ENCODE measurements around the gene SS18L1. TPM values are rescaled to one million over a fixed set of nuclear protein-coding genes. Genes with fewer than 3 reads are reported as not detected.

The SS18L1 gene
- total and polyA plus RNA-seq, 10 donors = 6.7 to 18.6 (median 13.9) TPM

- Histone ChIP-seq H3K27me3 (replicated peaks in 1 of 7) (no peaks in the 10 kb centered on the region), H3K36me3 (peaks cover 0 to 82% (median 50%) of the 10 kb centered on the region in 6 donors), H3K27ac (no peak overlapping the region), H3K4me1 (peaks cover 0 to 4% (median 0%) of the 10 kb centered on the region in 6 donors), H3K4me3 (no peak overlapping the region), H3K9me3 (no peaks in the 10 kb centered on the region)
- DNase-seq = peak; percentile 59
- TF ChIP-seq POLR2A (IDR thresholded peaks at IDR 0.05) (no peak), POLR2AphosphoS5 (IDR thresholded peaks at IDR 0.05) (no peak), CTCF (IDR thresholded peaks at IDR 0.05 in 8 of 11, conservative IDR thresholded peaks at IDR 0.05 in 3 of 11) (no peak)
- 94 to 99% (median 96%) methylated on average over 8 to 9 of the region's 9 CpGs for WGBS, 5 donors
- intact Hi-C loops (cut with DNase I; ENCODE audit: low total_unique reads) = no loop called here
Observed at GRCh38 chr20:62170536-62170935, 27.0 kb downstream of the SS18L1 start.

GRCh38 chr20:62171245-62171644, 27.7 kb downstream of the SS18L1 start:
- Histone ChIP-seq H3K27ac (peak overlapping the region in 2 of 8 donors; percentile 15 to 25), H3K4me3 (no peak overlapping the region), H3K36me3 (peaks cover 0 to 82% (median 45%) of the 10 kb centered on the region in 6 donors), H3K9me3 (no peaks in the 10 kb centered on the region), H3K4me1 (peaks cover 0 to 4% (median 0%) of the 10 kb centered on the region in 6 donors), H3K27me3 (replicated peaks in 1 of 7) (no peaks in the 10 kb centered on the region)
- no peak for TF ChIP-seq POLR2A (IDR thresholded peaks at IDR 0.05)
- no peak for TF ChIP-seq POLR2AphosphoS5 (IDR thresholded peaks at IDR 0.05)
- TF ChIP-seq CTCF (IDR thresholded peaks at IDR 0.05 in 8 of 11, conservative IDR thresholded peaks at IDR 0.05 in 3 of 11) = no peak
- 72 to 81% (median 78%) methylated on average over 8 of the region's 8 CpGs for WGBS, 5 donors
- no peak for DNase-seq
- intact Hi-C loops (cut with DNase I; ENCODE audit: low total_unique reads) = no loop called here

GRCh38 chr20:62172666-62173065, 29.1 kb downstream of the SS18L1 start:
- peak; percentile 41 for DNase-seq
- 94 to 97% (median 96%) methylated on average over 15 to 18 of the region's 18 CpGs for WGBS, 5 donors
- H3K27ac ChIP-seq = no peak overlapping the region
- no peak overlapping the region for H3K4me3 ChIP-seq
- H3K4me1 ChIP-seq = no peaks in the 10 kb centered on the region
- intact Hi-C loops (cut with DNase I; ENCODE audit: low total_unique reads) = no loop called here
- H3K9me3 ChIP-seq = no peaks in the 10 kb centered on the region
- TF ChIP-seq POLR2AphosphoS5 (IDR thresholded peaks at IDR 0.05) = no peak
- H3K36me3 ChIP-seq = peaks cover 0 to 83% (median 34%) of the 10 kb centered on the region in 6 donors
- no peaks in the 10 kb centered on the region for H3K27me3 ChIP-seq (replicated peaks in 1 of 7)

- 91 to 95% (median 94%) methylated on average over 25 to 28 of the region's 28 CpGs for WGBS, 5 donors
- no peak for TF ChIP-seq POLR2AphosphoS5 (IDR thresholded peaks at IDR 0.05)
- no peak for TF ChIP-seq CTCF (IDR thresholded peaks at IDR 0.05 in 8 of 11, conservative IDR thresholded peaks at IDR 0.05 in 3 of 11)
- TF ChIP-seq POLR2A (IDR thresholded peaks at IDR 0.05) = no peak
- Histone ChIP-seq H3K27ac (no peak overlapping the region), H3K4me1 (no peaks in the 10 kb centered on the region), H3K9me3 (no peaks in the 10 kb centered on the region), H3K27me3 (replicated peaks in 1 of 7) (no peaks in the 10 kb centered on the region), H3K4me3 (no peak overlapping the region), H3K36me3 (peaks cover 0 to 77% (median 30%) of the 10 kb centered on the region in 6 donors)
- intact Hi-C loops (cut with DNase I; ENCODE audit: low total_unique reads) = no loop called here
- peak; percentile 54 for DNase-seq
Observed at GRCh38 chr20:62174021-62174804, 30.6 kb downstream of the SS18L1 start.

Data from spleen (tissue), 11 donors.